Measurements from ENCODE around the gene IRF2BP1. TPM values are rescaled to one million over a fixed set of nuclear protein-coding genes. Genes with fewer than 3 reads are reported as not detected.

The IRF2BP1 gene
- total RNA-seq, 5 donors from 2014 or later (not counting 1 experiment from before 2014, with no cell fraction given), result 22.7 to 42.3 (median 38.0) TPM

DNA sequence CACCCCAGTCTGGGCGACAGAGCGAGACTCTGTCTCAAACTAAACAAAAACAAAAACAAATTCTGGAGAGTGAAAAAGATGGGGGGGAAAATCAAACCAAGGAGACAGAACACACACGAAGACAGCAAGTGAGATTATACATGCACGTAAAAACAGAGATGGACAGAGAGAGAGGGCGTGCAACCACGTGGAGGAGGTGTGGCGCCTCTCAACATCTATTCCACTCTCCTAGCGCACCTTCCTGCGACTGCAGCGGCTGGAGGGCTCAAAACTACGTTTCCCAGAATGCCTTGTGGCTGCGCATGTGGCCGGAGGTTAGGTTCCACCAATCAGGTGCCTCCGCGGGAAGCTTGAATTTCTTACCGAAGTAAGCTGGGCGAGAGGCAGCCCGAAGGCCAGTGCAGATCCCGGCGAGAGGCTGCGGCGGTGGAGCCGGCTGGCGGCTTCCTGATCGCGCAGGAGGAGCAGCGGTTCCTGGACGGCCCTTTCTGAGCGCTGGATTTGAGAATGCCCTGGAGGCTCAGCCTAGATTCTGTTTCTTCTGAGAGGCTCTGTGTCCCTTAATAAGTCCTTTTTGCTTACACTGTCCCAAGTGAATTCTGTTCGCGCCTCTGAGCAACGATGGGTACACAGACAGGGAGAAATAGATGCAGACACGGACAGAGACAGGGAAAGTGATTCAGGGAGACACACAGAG, 41.8 kb upstream of the IRF2BP1 start:
- ChIA-PET POLR2A (interaction anchor here in 1 of 2 donors (0.6 kb wide), 1 partner anchor 157 kb away, joined by 4 read pairs; no protein-coding TSS in a partner anchor), CTCF (no interaction called here)
- peak; percentile 94 to 100 (median 99) for ATAC-seq (replicated peaks in 1 of 4)
- H3K36me3 ChIP-seq (ENCODE audit: control insufficient read depth in 2 of 2, extremely low read depth in 1 of 2, insufficient read depth in 1 of 2, low read length in 1 of 2), result no peaks in the 10 kb centered on the region
- Mint-ChIP-seq H3K27me3 (peaks cover 4 to 14% of the 10 kb centered on the region in 2 donors), H3K9me3 (no peaks in the 10 kb centered on the region), H3K4me1 (peaks cover 7 to 10% (median 10%) of the 10 kb centered on the region in 3 donors), H3K27ac (no peak overlapping the region), H3K36me3 (no peaks in the 10 kb centered on the region), H3K4me3 (peak overlapping the region in 1 of 3 donors; percentile 35)
- H3K9me3 ChIP-seq, result no peaks in the 10 kb centered on the region
- H3K4me1 ChIP-seq (ENCODE audit: control insufficient read depth in 1 of 2, extremely low read depth in 1 of 2, insufficient read depth in 2 of 2, low read length in 2 of 2), result peaks cover 0 to 9% of the 10 kb centered on the region in 2 experiments
- H3K27ac ChIP-seq (ENCODE audit: low read length), result no peak overlapping the region
- no peak overlapping the region for H3K4me3 ChIP-seq (ENCODE audit: control insufficient read depth in 1 of 2, extremely low read depth in 1 of 2, low read length in 1 of 2)
- WGBS (ENCODE audit: insufficient coverage), result 7% methylated on average over 24 of the region's 33 CpGs
- peak; percentile 64 to 96 (median 84) for DNase-seq
- H3K27me3 ChIP-seq (replicated peaks in 1 of 2; ENCODE audit: control insufficient read depth in 2 of 2, extremely low read depth in 1 of 2, insufficient read depth in 2 of 2, low read length in 1 of 2), result peaks cover 0 to 17% of the 10 kb centered on the region in 2 experiments

GRCh38 chr19:45924891-45925447, 39.0 kb upstream of the IRF2BP1 start:
- Histone ChIP-seq H3K27ac (ENCODE audit: low read length) (no peak overlapping the region), H3K4me3 (ENCODE audit: control insufficient read depth in 1 of 2, extremely low read depth in 1 of 2, low read length in 1 of 2) (no peak overlapping the region), H3K36me3 (ENCODE audit: control insufficient read depth in 2 of 2, extremely low read depth in 1 of 2, insufficient read depth in 1 of 2, low read length in 1 of 2) (no peaks in the 10 kb centered on the region), H3K9me3 (no peaks in the 10 kb centered on the region), H3K4me1 (ENCODE audit: control insufficient read depth in 1 of 2, extremely low read depth in 1 of 2, insufficient read depth in 2 of 2, low read length in 2 of 2) (peaks cover 0 to 9% of the 10 kb centered on the region in 2 experiments), H3K27me3 (replicated peaks in 1 of 2; ENCODE audit: control insufficient read depth in 2 of 2, extremely low read depth in 1 of 2, insufficient read depth in 2 of 2, low read length in 1 of 2) (peaks cover 0 to 10% of the 10 kb centered on the region in 2 experiments)
- 30% methylated on average over 2 of the region's 6 CpGs for WGBS (ENCODE audit: insufficient coverage)
- peaks cover 0 to 3% of the 10 kb centered on the region in 2 donors for H3K27me3 Mint-ChIP-seq
- H3K4me3 Mint-ChIP-seq, result no peak overlapping the region
- ChIA-PET POLR2A (no interaction called here), CTCF (no interaction called here)
- no peak for ATAC-seq (replicated peaks in 1 of 4)
- H3K4me1 Mint-ChIP-seq, result peaks cover 7 to 10% (median 10%) of the 10 kb centered on the region in 3 donors
- no peak overlapping the region for H3K27ac Mint-ChIP-seq
- no peaks in the 10 kb centered on the region for H3K9me3 Mint-ChIP-seq
- no peak for DNase-seq
- H3K36me3 Mint-ChIP-seq, result no peaks in the 10 kb centered on the region

- H3K36me3 ChIP-seq (ENCODE audit: control insufficient read depth in 2 of 2, extremely low read depth in 1 of 2, insufficient read depth in 1 of 2, low read length in 1 of 2), result no peaks in the 10 kb centered on the region
- DNase-seq, result no peak
- Mint-ChIP-seq H3K27ac (no peak overlapping the region), H3K9me3 (no peaks in the 10 kb centered on the region), H3K27me3 (peaks cover 6 to 16% of the 10 kb centered on the region in 2 donors), H3K36me3 (no peaks in the 10 kb centered on the region), H3K4me3 (no peak overlapping the region), H3K4me1 (peaks cover 0 to 2% (median 1%) of the 10 kb centered on the region in 3 donors)
- no peaks in the 10 kb centered on the region for H3K9me3 ChIP-seq
- H3K4me1 ChIP-seq (ENCODE audit: control insufficient read depth in 1 of 2, extremely low read depth in 1 of 2, insufficient read depth in 2 of 2, low read length in 2 of 2), result peaks cover 0 to under 1% of the 10 kb centered on the region in 2 experiments
- CTCF ChIA-PET, result no interaction called here
- WGBS (ENCODE audit: insufficient coverage), result 71% methylated on average over 8 of the region's 9 CpGs
- no peak overlapping the region for H3K27ac ChIP-seq (ENCODE audit: low read length)
- POLR2A ChIA-PET, result no interaction called here
- ATAC-seq (replicated peaks in 1 of 4), result no peak
- H3K27me3 ChIP-seq (replicated peaks in 1 of 2; ENCODE audit: control insufficient read depth in 2 of 2, extremely low read depth in 1 of 2, insufficient read depth in 2 of 2, low read length in 1 of 2), result peaks cover 2 to 23% of the 10 kb centered on the region in 2 experiments
- H3K4me3 ChIP-seq (ENCODE audit: control insufficient read depth in 1 of 2, extremely low read depth in 1 of 2, low read length in 1 of 2), result no peak overlapping the region
Observed at GRCh38 chr19:45922281-45922680, 36.3 kb upstream of the IRF2BP1 start.

GRCh38 chr19:45920458-45920857, 34.5 kb upstream of the IRF2BP1 start:
- Histone ChIP-seq H3K9me3 (no peaks in the 10 kb centered on the region), H3K4me3 (ENCODE audit: control insufficient read depth in 1 of 2, extremely low read depth in 1 of 2, low read length in 1 of 2) (no peak overlapping the region), H3K36me3 (ENCODE audit: control insufficient read depth in 2 of 2, extremely low read depth in 1 of 2, insufficient read depth in 1 of 2, low read length in 1 of 2) (no peaks in the 10 kb centered on the region), H3K27me3 (replicated peaks in 1 of 2; ENCODE audit: control insufficient read depth in 2 of 2, extremely low read depth in 1 of 2, insufficient read depth in 2 of 2, low read length in 1 of 2) (peaks cover 5 to 35% of the 10 kb centered on the region in 2 experiments), H3K27ac (ENCODE audit: low read length) (no peak overlapping the region), H3K4me1 (ENCODE audit: control insufficient read depth in 1 of 2, extremely low read depth in 1 of 2, insufficient read depth in 2 of 2, low read length in 2 of 2) (no peaks in the 10 kb centered on the region)
- no peak overlapping the region for H3K4me3 Mint-ChIP-seq
- 92% methylated on average over 2 of the region's 8 CpGs for WGBS (ENCODE audit: insufficient coverage)
- H3K9me3 Mint-ChIP-seq, result no peaks in the 10 kb centered on the region
- DNase-seq, result no peak
- H3K36me3 Mint-ChIP-seq, result no peaks in the 10 kb centered on the region
- peaks cover 6 to 19% of the 10 kb centered on the region in 2 donors for H3K27me3 Mint-ChIP-seq
- ChIA-PET POLR2A (interaction anchor here in 1 of 2 donors (0.7 kb wide), 1 partner anchor 10 kb away, joined by 6 read pairs; no protein-coding TSS in a partner anchor), CTCF (interaction anchor here (0.6 to 0.9 kb wide), 2 partner anchors 17 to 30 kb away, joined by 3 read pairs; no protein-coding TSS in a partner anchor)
- ATAC-seq (replicated peaks in 1 of 4), result no peak
- H3K27ac Mint-ChIP-seq, result no peak overlapping the region
- H3K4me1 Mint-ChIP-seq, result no peaks in the 10 kb centered on the region

GRCh38 chr19:45919678-45920077, 33.7 kb upstream of the IRF2BP1 start:
- no peak overlapping the region for H3K4me3 Mint-ChIP-seq
- H3K27me3 Mint-ChIP-seq, result peaks cover 9 to 22% of the 10 kb centered on the region in 2 donors
- Histone ChIP-seq H3K27ac (ENCODE audit: low read length) (no peak overlapping the region), H3K4me1 (ENCODE audit: control insufficient read depth in 1 of 2, extremely low read depth in 1 of 2, insufficient read depth in 2 of 2, low read length in 2 of 2) (no peaks in the 10 kb centered on the region), H3K4me3 (ENCODE audit: control insufficient read depth in 1 of 2, extremely low read depth in 1 of 2, low read length in 1 of 2) (no peak overlapping the region), H3K27me3 (replicated peaks in 1 of 2; ENCODE audit: control insufficient read depth in 2 of 2, extremely low read depth in 1 of 2, insufficient read depth in 2 of 2, low read length in 1 of 2) (peaks cover 7 to 41% of the 10 kb centered on the region in 2 experiments), H3K9me3 (no peaks in the 10 kb centered on the region), H3K36me3 (ENCODE audit: control insufficient read depth in 2 of 2, extremely low read depth in 1 of 2, insufficient read depth in 1 of 2, low read length in 1 of 2) (no peaks in the 10 kb centered on the region)
- no peaks in the 10 kb centered on the region for H3K36me3 Mint-ChIP-seq
- ChIA-PET CTCF (interaction anchor here (0.5 to 0.9 kb wide), 4 partner anchors 17 to 921 kb away, joined by 3 to 4 read pairs (median 3); no protein-coding TSS in a partner anchor), POLR2A (interaction anchor here in 1 of 2 donors (0.7 kb wide), 1 partner anchor 10 kb away, joined by 6 read pairs; no protein-coding TSS in a partner anchor)
- ATAC-seq (replicated peaks in 1 of 4) (no peak), DNase-seq (no peak)
- H3K4me1 Mint-ChIP-seq, result no peaks in the 10 kb centered on the region
- no peaks in the 10 kb centered on the region for H3K9me3 Mint-ChIP-seq
- no peak overlapping the region for H3K27ac Mint-ChIP-seq
- WGBS (ENCODE audit: insufficient coverage), result 60% methylated on average over 3 of the region's 7 CpGs

DNA sequence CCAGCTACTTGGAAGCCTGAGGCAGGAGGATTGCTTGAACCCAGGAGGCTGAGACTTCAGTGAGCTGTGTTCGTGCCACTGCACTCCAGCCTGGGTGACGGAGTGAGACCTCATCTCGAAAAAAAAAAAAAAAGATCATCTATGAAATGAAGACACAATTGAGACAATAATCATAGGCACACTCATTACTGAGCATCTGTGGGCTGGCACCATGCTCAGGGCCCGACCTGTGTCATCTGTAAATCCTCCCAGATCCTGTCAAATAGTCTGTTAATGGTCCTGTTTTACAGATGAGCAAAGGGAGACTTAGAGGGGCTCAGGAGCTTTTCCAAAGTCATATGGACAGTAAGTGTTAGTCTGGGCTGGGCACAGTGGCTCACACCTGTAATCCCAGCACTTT, 32.8 kb upstream of the IRF2BP1 start:
- H3K4me1 Mint-ChIP-seq, result no peaks in the 10 kb centered on the region
- ATAC-seq (replicated peaks in 1 of 4) (no peak), DNase-seq (no peak)
- Histone ChIP-seq H3K4me1 (ENCODE audit: control insufficient read depth in 1 of 2, extremely low read depth in 1 of 2, insufficient read depth in 2 of 2, low read length in 2 of 2) (no peaks in the 10 kb centered on the region), H3K4me3 (ENCODE audit: control insufficient read depth in 1 of 2, extremely low read depth in 1 of 2, low read length in 1 of 2) (no peak overlapping the region), H3K27me3 (replicated peaks in 1 of 2; ENCODE audit: control insufficient read depth in 2 of 2, extremely low read depth in 1 of 2, insufficient read depth in 2 of 2, low read length in 1 of 2) (peaks cover 7 to 50% of the 10 kb centered on the region in 2 experiments), H3K9me3 (no peaks in the 10 kb centered on the region), H3K27ac (ENCODE audit: low read length) (no peak overlapping the region), H3K36me3 (ENCODE audit: control insufficient read depth in 2 of 2, extremely low read depth in 1 of 2, insufficient read depth in 1 of 2, low read length in 1 of 2) (no peaks in the 10 kb centered on the region)
- ChIA-PET CTCF (no interaction called here), POLR2A (no interaction called here)
- WGBS (ENCODE audit: insufficient coverage), result 71% methylated on average over 3 of the region's 4 CpGs
- no peaks in the 10 kb centered on the region for H3K9me3 Mint-ChIP-seq
- no peaks in the 10 kb centered on the region for H3K36me3 Mint-ChIP-seq
- no peak overlapping the region for H3K4me3 Mint-ChIP-seq
- H3K27ac Mint-ChIP-seq, result no peak overlapping the region
- H3K27me3 Mint-ChIP-seq, result peaks cover 10 to 22% of the 10 kb centered on the region in 2 donors
